ENCODE measurements around the gene RADX. TPM values are rescaled to one million over a fixed set of nuclear protein-coding genes. Genes with fewer than 3 reads are reported as not detected.

The RADX gene
- total and polyA plus RNA-seq, 2 donors (not counting 1 experiment from before 2014, with no cell fraction given) = 0.37 to 1.7 TPM

GRCh38 chrX:106725931-106726330 is 114.2 kb downstream of the RADX start:
- DNase-seq (ENCODE audit: low read depth in 2 of 2) = peak; percentile 9 to 11
- H3K36me3 ChIP-seq (ENCODE audit: control insufficient read depth, insufficient read depth, low read length) = no peaks in the 10 kb centered on the region
- H2AFZ ChIP-seq (ENCODE audit: low read length) = peak overlapping the region; percentile 64
- TF ChIP-seq EZH2 (IDR thresholded peaks at IDR 0.05; ENCODE audit: low read length, missing control alignments) (no peak), CTCF (conservative IDR thresholded peaks at IDR 0.05 in 1 of 2, IDR thresholded peaks at IDR 0.05 in 1 of 2; ENCODE audit: low read depth in 1 of 2, low read length in 2 of 2) (no peak)
- H3K9me3 ChIP-seq (ENCODE audit: control insufficient read depth, insufficient read depth, low read depth, low read length) = no peaks in the 10 kb centered on the region
- H3K79me2 ChIP-seq (ENCODE audit: control insufficient read depth, insufficient read depth, low read length) = no peaks in the 10 kb centered on the region
- H3K27ac ChIP-seq (ENCODE audit: insufficient read depth, low read length) = no peak overlapping the region
- no peak overlapping the region for H3K9ac ChIP-seq (ENCODE audit: insufficient read depth, low read length)
- no peaks in the 10 kb centered on the region for H3K4me1 ChIP-seq (ENCODE audit: control insufficient read depth, extremely low read depth, insufficient read depth, low read length)
- H3K4me3 ChIP-seq (replicated peaks in 1 of 4; ENCODE audit: control extremely low read depth in 1 of 4, insufficient read depth in 1 of 4, low read depth in 3 of 4, low read length in 4 of 4) = peak overlapping the region; percentile 52 to 68 (median 54)
- no peaks in the 10 kb centered on the region for H4K20me1 ChIP-seq (ENCODE audit: control insufficient read depth, extremely low read depth, insufficient read depth, low read length)
- peak overlapping the region; percentile 77 for H3K4me2 ChIP-seq (ENCODE audit: extremely low read depth, insufficient read depth, low read length)
- H3K27me3 ChIP-seq (ENCODE audit: control insufficient read depth, insufficient read depth, low read length) = no peaks in the 10 kb centered on the region

- H3K4me3 ChIP-seq (replicated peaks in 1 of 4; ENCODE audit: control extremely low read depth in 1 of 4, insufficient read depth in 1 of 4, low read depth in 3 of 4, low read length in 4 of 4) = peak within 1 kb of the TSS; percentile 52 to 68 (median 54)
- no peaks in the 10 kb centered on the region for H3K4me1 ChIP-seq (ENCODE audit: control insufficient read depth, extremely low read depth, insufficient read depth, low read length)
- peak within 1 kb of the TSS; percentile 23 for H3K9ac ChIP-seq (ENCODE audit: insufficient read depth, low read length)
- H2AFZ ChIP-seq (ENCODE audit: low read length) = peak within 1 kb of the TSS; percentile 64
- DNase-seq (ENCODE audit: low read depth in 2 of 2) = peak; percentile 13 to 52
- no peaks in the 10 kb centered on the region for H3K9me3 ChIP-seq (ENCODE audit: control insufficient read depth, insufficient read depth, low read depth, low read length)
- H3K27ac ChIP-seq (ENCODE audit: insufficient read depth, low read length) = no peak within 1 kb of the TSS
- no peaks in the 10 kb centered on the region for H3K27me3 ChIP-seq (ENCODE audit: control insufficient read depth, insufficient read depth, low read length)
- no peaks in the 10 kb centered on the region for H3K79me2 ChIP-seq (ENCODE audit: control insufficient read depth, insufficient read depth, low read length)
- peak within 1 kb of the TSS; percentile 77 for H3K4me2 ChIP-seq (ENCODE audit: extremely low read depth, insufficient read depth, low read length)
- no peak for TF ChIP-seq EZH2 (IDR thresholded peaks at IDR 0.05; ENCODE audit: low read length, missing control alignments)
- no peak for TF ChIP-seq CTCF (conservative IDR thresholded peaks at IDR 0.05 in 1 of 2, IDR thresholded peaks at IDR 0.05 in 1 of 2; ENCODE audit: low read depth in 1 of 2, low read length in 2 of 2)
- H3K36me3 ChIP-seq (ENCODE audit: control insufficient read depth, insufficient read depth, low read length) = no peaks in the 10 kb centered on the region
- no peaks in the 10 kb centered on the region for H4K20me1 ChIP-seq (ENCODE audit: control insufficient read depth, extremely low read depth, insufficient read depth, low read length)
Observed at GRCh38 chrX:106726485-106727437, 115.0 kb downstream of the RADX start, which contains the start of gene RNF128. RNF128 (plus strand) TSS chrX:106726701; CDS start chrX:106726914, 213 bp downstream.

- Histone ChIP-seq H3K27me3 (ENCODE audit: control insufficient read depth, insufficient read depth, low read length) (no peaks in the 10 kb centered on the region), H2AFZ (ENCODE audit: low read length) (no peak overlapping the region), H3K36me3 (ENCODE audit: control insufficient read depth, insufficient read depth, low read length) (no peaks in the 10 kb centered on the region), H3K4me2 (ENCODE audit: extremely low read depth, insufficient read depth, low read length) (no peak overlapping the region), H3K9ac (ENCODE audit: insufficient read depth, low read length) (no peak overlapping the region), H3K4me3 (replicated peaks in 1 of 4; ENCODE audit: control extremely low read depth in 1 of 4, insufficient read depth in 1 of 4, low read depth in 3 of 4, low read length in 4 of 4) (no peak overlapping the region), H3K27ac (ENCODE audit: insufficient read depth, low read length) (no peak overlapping the region), H3K79me2 (ENCODE audit: control insufficient read depth, insufficient read depth, low read length) (no peaks in the 10 kb centered on the region), H3K4me1 (ENCODE audit: control insufficient read depth, extremely low read depth, insufficient read depth, low read length) (no peaks in the 10 kb centered on the region), H3K9me3 (ENCODE audit: control insufficient read depth, insufficient read depth, low read depth, low read length) (no peaks in the 10 kb centered on the region), H4K20me1 (ENCODE audit: control insufficient read depth, extremely low read depth, insufficient read depth, low read length) (no peaks in the 10 kb centered on the region)
- TF ChIP-seq CTCF (conservative IDR thresholded peaks at IDR 0.05 in 1 of 2, IDR thresholded peaks at IDR 0.05 in 1 of 2; ENCODE audit: low read depth in 1 of 2, low read length in 2 of 2) (no peak), EZH2 (IDR thresholded peaks at IDR 0.05; ENCODE audit: low read length, missing control alignments) (no peak)
- DNase-seq (ENCODE audit: low read depth in 2 of 2) = no peak
Observed at GRCh38 chrX:106728337-106728736, 116.6 kb downstream of the RADX start.
